GM23248 (cell line): ENCODE measurements around the gene DNAH8. TPM values are rescaled to one million over a fixed set of nuclear protein-coding genes. Genes with fewer than 3 reads are reported as not detected.

Experiments used
- DNase-seq: peaks from one replicate; pipeline ENCODE4 v3.0.0-alpha.2; 2015
- H2AFZ ChIP-seq: fragments of 200-600 bp; sonication (generic); 2 replicates; pipeline ENCODE4 v1.6.1; 2016; ENCODE audit warnings: antibody characterized with exemption
- H3F3A ChIP-seq: fragments of 200-600 bp; sonication (generic); 2 replicates; pipeline ENCODE4 v1.6.1; 2016; ENCODE audit warnings: mild to moderate bottlenecking, antibody characterized with exemption, mixed run types; ENCODE audit not compliant: insufficient read depth
- H3K27ac ChIP-seq: fragments of 200-600 bp; sonication (generic); 2 replicates; pipeline ENCODE4 v1.5.1; 2016; ENCODE audit warnings: mild to moderate bottlenecking
- H3K27me3 ChIP-seq: fragments of 200-600 bp; sonication (generic); replicated peaks from 2 replicates; pipeline ENCODE4 v1.6.1; 2016; ENCODE audit warnings: mild to moderate bottlenecking; ENCODE audit not compliant: insufficient read depth
- H3K36me3 ChIP-seq: fragments of 200-600 bp; sonication (generic); 2 replicates; pipeline ENCODE4 v1.6.1; 2016; ENCODE audit warnings: low read depth, mild to moderate bottlenecking
- H3K4me1 ChIP-seq: fragments of 200-600 bp; sonication (generic); 2 replicates; pipeline ENCODE4 v1.6.1; 2016; ENCODE audit warnings: mild to moderate bottlenecking; ENCODE audit not compliant: insufficient read depth
- H3K4me2 ChIP-seq: fragments of 200-600 bp; sonication (generic); one replicate; pipeline ENCODE4 v1.6.1; 2016; ENCODE audit warnings: mild to moderate bottlenecking; ENCODE audit not compliant: unreplicated experiment
- H3K4me3 ChIP-seq: fragments of 200-600 bp; sonication (generic); 2 replicates; pipeline ENCODE4 v1.5.1; 2016; ENCODE audit warnings: mild to moderate bottlenecking
- H3K79me2 ChIP-seq: fragments of 200-600 bp; sonication (generic); 2 replicates; pipeline ENCODE4 v1.6.1; 2016; ENCODE audit warnings: mild to moderate bottlenecking; ENCODE audit not compliant: insufficient read depth
- H3K9ac ChIP-seq: fragments of 200-600 bp; sonication (generic); 2 replicates; pipeline ENCODE4 v1.6.1; 2016; ENCODE audit warnings: mild to moderate bottlenecking
- H3K9me2 ChIP-seq: fragments of 200-600 bp; sonication (generic); 2 replicates; pipeline ENCODE4 v1.6.1; 2016; ENCODE audit warnings: mixed run types, mild to moderate bottlenecking, moderate library complexity; ENCODE audit not compliant: insufficient read depth
- H3K9me3 ChIP-seq: fragments of 200-600 bp; sonication (generic); one replicate; pipeline ENCODE4 v1.6.1; 2017; ENCODE audit warnings: low read depth
- H4K20me1 ChIP-seq: fragments of 200-600 bp; sonication (generic); 2 replicates; pipeline ENCODE4 v1.6.0; 2016; ENCODE audit not compliant: insufficient read depth
- EZH2 ChIP-seq: fragments of 200-600 bp; sonication (generic); IDR thresholded peaks from 2 replicates; pipeline ENCODE4 v1.6.1; 2018; ENCODE audit warnings: antibody characterized with exemption, mild to moderate bottlenecking; ENCODE audit not compliant: insufficient read depth, poor library complexity, severe bottlenecking
- EZH2phosphoT487 ChIP-seq: fragments of 200-600 bp; sonication (generic); IDR thresholded peaks from 2 replicates; pipeline ENCODE4 v1.6.1; 2018; ENCODE audit warnings: antibody characterized with exemption, moderate library complexity, mild to moderate bottlenecking, low read depth; ENCODE audit not compliant: insufficient read depth
- WGBS, 2 experiments: methylation state at CpG; one replicate each; pipeline ENCODE4 v1.1.6; 2015 to 2017; ENCODE audit warnings: low lambda C conversion rate in 2 of 2, low coverage in 1 of 2; ENCODE audit errors: missing lambda C conversion rate in 2 of 2; 5-methylcytosine and 5-hydroxymethylcytosine counted together
- in situ Hi-C: fragments of 300-500 bp; cut with MboI; formaldehyde crosslinking; loops from 2 replicates; pipeline ENCODE4 v1.15.0; 2020
- polyA plus RNA-seq: library from polyadenylated mRNA; unstranded; fragments of >200 nt; fragmentation: Nextera tagmentation; extraction: Ambion mirVana; gene quantifications from 2 replicates; pipeline ENCODE4 v1.2.1, GENCODE V29; 2016
- total RNA-seq: library from RNA; depleted of rRNA; stranded (reverse); fragments of >200 nt; shearing (Covaris generic); gene quantifications from 2 replicates; pipeline ENCODE4 v1.2.3, GENCODE V29; 2014

The DNAH8 gene
- total and polyA plus RNA-seq, 2 experiments from 2014 or later: not detected

- Histone ChIP-seq H3F3A (no peaks in the 10 kb centered on the region), H3K9ac (no peak overlapping the region), H3K9me3 (no peaks in the 10 kb centered on the region), H4K20me1 (no peaks in the 10 kb centered on the region), H2AFZ (no peak overlapping the region), H3K27me3 (no peaks in the 10 kb centered on the region), H3K4me3 (no peak overlapping the region), H3K79me2 (no peaks in the 10 kb centered on the region), H3K4me2 (no peak overlapping the region), H3K9me2 (no peaks in the 10 kb centered on the region), H3K27ac (no peak overlapping the region), H3K4me1 (no peaks in the 10 kb centered on the region), H3K36me3 (no peaks in the 10 kb centered on the region)
- in situ Hi-C loops: no loop called here
- no peak for TF ChIP-seq EZH2
- no peak for TF ChIP-seq EZH2phosphoT487
- DNase-seq: no peak
These were observed 38.6 kb downstream of the DNAH8 start for GRCh38 chr6:38753707-38754106.

- no peaks in the 10 kb centered on the region for H3K4me1 ChIP-seq
- no peaks in the 10 kb centered on the region for H4K20me1 ChIP-seq
- no peak overlapping the region for H3K4me3 ChIP-seq
- no peak overlapping the region for H3K27ac ChIP-seq
- H3K9me2 ChIP-seq: no peaks in the 10 kb centered on the region
- no peaks in the 10 kb centered on the region for H3K9me3 ChIP-seq
- TF ChIP-seq EZH2phosphoT487 (no peak), EZH2 (no peak)
- H3K4me2 ChIP-seq: no peak overlapping the region
- H3K36me3 ChIP-seq: no peaks in the 10 kb centered on the region
- no peaks in the 10 kb centered on the region for H3F3A ChIP-seq
- 32 to 37% methylated on average over 3 of the region's 3 CpGs for WGBS, 2 experiments
- H2AFZ ChIP-seq: no peak overlapping the region
- in situ Hi-C loops: no loop called here
- no peaks in the 10 kb centered on the region for H3K79me2 ChIP-seq
- H3K9ac ChIP-seq: no peak overlapping the region
- H3K27me3 ChIP-seq: no peaks in the 10 kb centered on the region
- no peak for DNase-seq
These were observed 40.1 kb downstream of the DNAH8 start for GRCh38 chr6:38755207-38755606.

DNA sequence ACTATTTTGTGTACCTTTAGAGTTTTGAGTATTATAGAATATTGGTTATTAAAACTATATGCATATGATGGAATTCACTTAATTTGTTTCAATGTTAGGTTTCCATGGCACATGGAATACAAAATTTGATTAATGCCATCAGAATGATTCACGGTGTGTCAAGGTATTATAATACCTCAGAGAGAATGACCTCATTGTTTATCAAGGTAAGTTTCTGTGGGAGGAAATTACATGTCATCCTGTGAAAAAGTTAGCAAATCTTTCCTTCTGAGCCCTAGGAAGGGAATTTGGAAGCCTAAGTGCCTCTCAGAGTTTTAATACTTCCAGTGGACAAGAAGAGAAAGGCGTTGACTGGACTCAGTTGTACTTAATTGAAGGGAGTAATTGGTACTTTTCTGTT lies 40.8 kb downstream of the DNAH8 start:
- no peaks in the 10 kb centered on the region for H4K20me1 ChIP-seq
- no peaks in the 10 kb centered on the region for H3K9me2 ChIP-seq
- H3K4me3 ChIP-seq: no peak overlapping the region
- H3K9ac ChIP-seq: no peak overlapping the region
- WGBS, 2 experiments: 79% methylated on average over 2 of the region's 2 CpGs
- no peaks in the 10 kb centered on the region for H3F3A ChIP-seq
- TF ChIP-seq EZH2phosphoT487: no peak
- no peak for TF ChIP-seq EZH2
- H3K27ac ChIP-seq: no peak overlapping the region
- in situ Hi-C loops: no loop called here
- H2AFZ ChIP-seq: no peak overlapping the region
- H3K4me1 ChIP-seq: no peaks in the 10 kb centered on the region
- no peaks in the 10 kb centered on the region for H3K27me3 ChIP-seq
- no peak for DNase-seq
- no peak overlapping the region for H3K4me2 ChIP-seq
- H3K9me3 ChIP-seq: no peaks in the 10 kb centered on the region
- no peaks in the 10 kb centered on the region for H3K36me3 ChIP-seq
- H3K79me2 ChIP-seq: no peaks in the 10 kb centered on the region

- H3K4me2 ChIP-seq: no peak overlapping the region
- in situ Hi-C loops: no loop called here
- no peaks in the 10 kb centered on the region for H3K4me1 ChIP-seq
- no peaks in the 10 kb centered on the region; the same call in 1 of the 2 replicates for H3K27me3 ChIP-seq
- H3K79me2 ChIP-seq: no peaks in the 10 kb centered on the region
- TF ChIP-seq EZH2phosphoT487 (no peak), EZH2 (no peak)
- H4K20me1 ChIP-seq: no peaks in the 10 kb centered on the region
- H3F3A ChIP-seq: no peaks in the 10 kb centered on the region
- H3K36me3 ChIP-seq: no peaks in the 10 kb centered on the region
- H3K9ac ChIP-seq: no peak overlapping the region
- no peak overlapping the region for H3K27ac ChIP-seq
- no peak overlapping the region for H2AFZ ChIP-seq
- no peaks in the 10 kb centered on the region for H3K9me2 ChIP-seq
- no peaks in the 10 kb centered on the region for H3K9me3 ChIP-seq
- no peak overlapping the region for H3K4me3 ChIP-seq
- no peak for DNase-seq
- WGBS, 2 experiments: 27 to 31% methylated on average over 1 of the region's 1 CpG
These were observed 45.0 kb downstream of the DNAH8 start for GRCh38 chr6:38760097-38760496.

DNA sequence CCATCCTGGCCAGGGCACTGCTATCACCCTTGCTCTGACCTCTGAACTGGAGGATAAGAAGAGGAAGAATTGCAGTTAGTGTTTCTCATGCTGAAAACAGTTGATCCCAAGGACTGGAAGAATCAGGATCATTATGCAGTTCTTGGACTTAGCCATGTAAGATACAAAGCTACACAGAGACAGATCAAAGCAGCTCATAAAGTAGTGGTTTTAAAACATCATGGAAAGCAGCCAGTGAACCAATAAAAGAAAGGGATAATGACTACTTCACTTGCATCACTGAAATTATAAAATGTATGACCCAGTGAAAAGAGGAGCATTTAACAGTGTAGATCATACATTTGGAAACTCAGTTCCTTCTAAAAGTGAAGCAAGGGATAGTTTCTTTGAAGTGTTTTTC lies 47.7 kb downstream of the DNAH8 start:
- Histone ChIP-seq H3K9ac (no peak overlapping the region), H3K27me3 (no peaks in the 10 kb centered on the region; the same call in 1 of the 2 replicates), H3F3A (no peaks in the 10 kb centered on the region), H3K79me2 (no peaks in the 10 kb centered on the region), H2AFZ (no peak overlapping the region), H3K27ac (no peak overlapping the region), H4K20me1 (no peaks in the 10 kb centered on the region), H3K4me2 (no peak overlapping the region), H3K4me3 (no peak overlapping the region), H3K9me3 (no peaks in the 10 kb centered on the region), H3K36me3 (no peaks in the 10 kb centered on the region), H3K4me1 (no peaks in the 10 kb centered on the region), H3K9me2 (no peaks in the 10 kb centered on the region)
- in situ Hi-C loops: no loop called here
- TF ChIP-seq EZH2phosphoT487 (no peak), EZH2 (no peak)
- DNase-seq: no peak
